AG09309 (cell line): ENCODE results near the gene CCS.
"Not testable (repeated sequence)": the region's sequence is repeated elsewhere in the genome, so short reads cannot be mapped to it uniquely, and the experiment has no call there.

Experiments used
- DNase-seq: peaks from one replicate; pipeline ENCODE4 v3.0.0-alpha.2; 2010; ENCODE audit warnings: low read depth
- H3K4me3 ChIP-seq: 2 replicates; pipeline ENCODE4 v1.5.1; 2011; ENCODE audit warnings: mild to moderate bottlenecking, low read depth, low read length, moderate library complexity; ENCODE audit not compliant: control insufficient read depth
- CTCF ChIP-seq: IDR thresholded peaks from 2 replicates; pipeline ENCODE4 v1.5.1; 2011; ENCODE audit warnings: mild to moderate bottlenecking, low read depth, low read length, inconsistent platforms; ENCODE audit not compliant: insufficient read depth, control insufficient read depth; ENCODE audit errors: missing control alignments

The CCS gene

GRCh38 chr11:66592457-66593302 lies at the start of gene CCS, which contains the start of gene CCDC87:
TSS of gene CCS (plus strand) at chr11:66593185. CDS start at chr11:66593262, 77 bp downstream.
TSS of gene CCDC87 (minus strand) at chr11:66593063. CDS start at chr11:66593015, 48 bp downstream.
- peak; percentile 73 for DNase-seq
- peak; percentile 74 for TF ChIP-seq CTCF
- H3K4me3 ChIP-seq: peak within 1 kb of the TSS; percentile 63

- no peak overlapping the region for H3K4me3 ChIP-seq
- TF ChIP-seq CTCF: no peak
- DNase-seq: no peak
Observed at GRCh38 chr11:66543263-66544107, 49.5 kb upstream of the CCS start.

- H3K4me3 ChIP-seq: peak overlapping the region; percentile 74
- not testable (repeated sequence) for DNase-seq
Observed at GRCh38 chr11:66544952-66545351, 48.0 kb upstream of the CCS start.

- no peak for TF ChIP-seq CTCF
- DNase-seq: peak; percentile 86
- peak within 1 kb of the TSS; percentile 74 for H3K4me3 ChIP-seq
Observed at GRCh38 chr11:66545701-66546367, 47.2 kb upstream of the CCS start, which contains the start of gene ZDHHC24. TSS of gene ZDHHC24 (minus strand) at chr11:66546048. CDS start at chr11:66546003, 45 bp downstream.

GRCh38 chr11:66546368-66546965 lies 46.5 kb upstream of the CCS start, which contains the start of gene ACTN3:
TSS of gene ACTN3 (plus strand) at chr11:66546903. CDS start at chr11:66546938, 35 bp downstream.
- DNase-seq: no peak
- H3K4me3 ChIP-seq: peak within 1 kb of the TSS; percentile 74
- TF ChIP-seq CTCF: no peak

GRCh38 chr11:66546966-66547661 lies 45.9 kb upstream of the CCS start:
- H3K4me3 ChIP-seq: no peak overlapping the region
- no peak for TF ChIP-seq CTCF
- no peak for DNase-seq
